ENCODE measurements around the gene CFAP43.

- TF ChIP-seq EZH2 (IDR thresholded peaks at IDR 0.05; ENCODE audit: borderline replicate concordance, insufficient read depth, low read depth, low read length, poor library complexity, severe bottlenecking) = no peak
- TF ChIP-seq, protein P1, sequence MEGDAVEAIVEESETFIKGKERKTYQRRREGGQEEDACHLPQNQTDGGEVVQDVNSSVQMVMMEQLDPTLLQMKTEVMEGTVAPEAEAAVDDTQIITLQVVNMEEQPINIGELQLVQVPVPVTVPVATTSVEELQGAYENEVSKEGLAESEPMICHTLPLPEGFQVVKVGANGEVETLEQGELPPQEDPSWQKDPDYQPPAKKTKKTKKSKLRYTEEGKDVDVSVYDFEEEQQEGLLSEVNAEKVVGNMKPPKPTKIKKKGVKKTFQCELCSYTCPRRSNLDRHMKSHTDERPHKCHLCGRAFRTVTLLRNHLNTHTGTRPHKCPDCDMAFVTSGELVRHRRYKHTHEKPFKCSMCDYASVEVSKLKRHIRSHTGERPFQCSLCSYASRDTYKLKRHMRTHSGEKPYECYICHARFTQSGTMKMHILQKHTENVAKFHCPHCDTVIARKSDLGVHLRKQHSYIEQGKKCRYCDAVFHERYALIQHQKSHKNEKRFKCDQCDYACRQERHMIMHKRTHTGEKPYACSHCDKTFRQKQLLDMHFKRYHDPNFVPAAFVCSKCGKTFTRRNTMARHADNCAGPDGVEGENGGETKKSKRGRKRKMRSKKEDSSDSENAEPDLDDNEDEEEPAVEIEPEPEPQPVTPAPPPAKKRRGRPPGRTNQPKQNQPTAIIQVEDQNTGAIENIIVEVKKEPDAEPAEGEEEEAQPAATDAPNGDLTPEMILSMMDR (IDR thresholded peaks at IDR 0.05) = no peak
Observed at GRCh38 chr10:104223304-104223703, 8.9 kb downstream of the CFAP43 start.
